GM18861 (cell line): ENCODE results near the gene NCDN.

Experiments used
- ATAC-seq: cut with Tn5 transposase; IDR thresholded peaks from one replicate; pipeline ENCODE4 v1.9.1; 2021; ENCODE audit not compliant: unreplicated experiment

Gene NCDN

GRCh38 chr1:35554266-35555211, 3.1 kb upstream of the NCDN start:
- ATAC-seq = no peak

- ATAC-seq = no peak
Observed at GRCh38 chr1:35555212-35555584, 2.4 kb upstream of the NCDN start.

- ATAC-seq = no peak
Observed at GRCh38 chr1:35555601-35556477, 1.8 kb upstream of the NCDN start.

GRCh38 chr1:35556484-35557117, 998 bp upstream of the NCDN start:
- ATAC-seq = no peak

GRCh38 chr1:35557118-35557610, 435 bp upstream of the NCDN start, which contains the start of gene KIAA0319L:
Gene KIAA0319L (minus strand): TSS chr1:35557403. CDS start chr1:35554491, 2,912 bp downstream.
- peak; percentile 55 for ATAC-seq

- no peak for ATAC-seq
Observed at GRCh38 chr1:35558374-35559316, 1.0 kb downstream of the NCDN start.

- ATAC-seq = no peak
Observed at GRCh38 chr1:35559317-35559944, 1.8 kb downstream of the NCDN start.

GRCh38 chr1:35560256-35561225, 2.9 kb downstream of the NCDN start:
- ATAC-seq = no peak

- ATAC-seq = no peak
Observed at GRCh38 chr1:35561297-35561971, 3.8 kb downstream of the NCDN start.

GRCh38 chr1:35561972-35562680, 4.5 kb downstream of the NCDN start:
- no peak for ATAC-seq

GRCh38 chr1:35563166-35563565, 5.6 kb downstream of the NCDN start:
- no peak for ATAC-seq

- ATAC-seq = no peak
Observed at GRCh38 chr1:35564037-35564883, 6.7 kb downstream of the NCDN start.

- ATAC-seq = no peak
Observed at GRCh38 chr1:35564884-35565741, 7.5 kb downstream of the NCDN start.

- ATAC-seq = no peak
Observed at GRCh38 chr1:35565742-35566133, 8.1 kb downstream of the NCDN start.

GRCh38 chr1:35567947-35568558, 10.5 kb downstream of the NCDN start:
- no peak for ATAC-seq
